ENCODE results near the gene NCOA6. TPM values are rescaled to one million over a fixed set of nuclear protein-coding genes. Genes with fewer than 3 reads are reported as not detected.
A peak's percentile ranks its signal among the peaks of the same experiment; 100 is the strongest.

NCOA6 gene
- total and polyA plus RNA-seq, 2 of the 4 experiments (the other 2 are of a cell fraction): 3.6 to 13.1 TPM

DNA sequence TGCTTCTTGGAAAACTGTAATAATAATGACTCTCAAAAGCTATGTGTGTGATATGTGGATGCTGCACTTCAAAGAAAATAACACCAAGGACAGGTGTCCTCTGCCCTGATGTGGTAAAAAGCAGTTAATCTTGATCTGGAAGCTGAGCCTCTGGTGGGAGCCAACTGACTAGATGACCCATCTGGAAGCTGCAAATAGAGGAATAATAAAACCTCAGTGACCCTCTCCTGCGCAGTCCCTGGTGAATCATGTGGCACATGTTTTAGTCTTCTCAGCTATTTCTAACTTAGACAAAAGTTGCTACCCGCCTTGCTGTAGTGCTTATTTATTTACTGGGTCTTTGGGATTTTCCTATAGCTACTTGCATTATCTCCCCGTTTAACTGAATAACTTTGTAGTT is 74.0 kb downstream of the NCOA6 start:
- Histone ChIP-seq H4K91ac (ENCODE audit: insufficient read depth, low read depth, low read length) (no peak overlapping the region), H3K56ac (ENCODE audit: extremely low read depth, insufficient read depth, low read length) (no peak overlapping the region), H3K27me3 (ENCODE audit: control insufficient read depth, insufficient read depth, low read length) (no peaks in the 10 kb centered on the region), H4K5ac (ENCODE audit: low read depth, low read length) (peak overlapping the region; percentile 5; the same call in 1 of the 2 replicates), H2AK9ac (replicated peaks; ENCODE audit: low read depth, low read length, poor library complexity) (no peak overlapping the region), H2AFZ (replicated peaks; ENCODE audit: low read length, poor library complexity) (no peak overlapping the region), H3K23ac (ENCODE audit: low read depth, low read length) (peak overlapping the region; percentile 52; the same call in 1 of the 2 replicates), H2AK5ac (ENCODE audit: low read depth, low read length) (no peak overlapping the region), H3K9ac (ENCODE audit: low read depth, low read length) (no peak overlapping the region), H3K9me1 (ENCODE audit: insufficient read depth, low read length) (peaks cover 9% of the 10 kb centered on the region), H3K4me1 (ENCODE audit: control insufficient read depth, insufficient read depth, low read length) (peaks cover 21% of the 10 kb centered on the region), H4K20me1 (ENCODE audit: insufficient read depth, low read length) (peaks cover 6% of the 10 kb centered on the region; the same call in 1 of the 2 replicates), H3K4me2 (ENCODE audit: low read depth, low read length) (no peak overlapping the region), H2BK5ac (ENCODE audit: low read depth, low read length, poor library complexity, severe bottlenecking) (peak overlapping the region; percentile 55), H3K36me3 (ENCODE audit: control insufficient read depth, insufficient read depth, low read length) (peaks cover 17% of the 10 kb centered on the region), H3K9me3 (ENCODE audit: control insufficient read depth, insufficient read depth, low read length) (no peaks in the 10 kb centered on the region), H3K18ac (ENCODE audit: low read depth, low read length) (peak overlapping the region; percentile 57; the same call in 1 of the 2 replicates), H3K4me3 (ENCODE audit: insufficient read depth, low read depth, low read length) (no peak overlapping the region), H4K8ac (ENCODE audit: low read depth in 2 of 2, low read length in 2 of 2) (no peak overlapping the region), H2BK20ac (ENCODE audit: low read depth, low read length) (0 out of 2 replicates have a peak overlapping the region, but pooled peaks have one; percentile 3), H3K4ac (ENCODE audit: low read depth, low read length) (0 out of 2 replicates have a peak overlapping the region, but pooled peaks have one; percentile 15), H2BK15ac (ENCODE audit: low read depth, low read length) (0 out of 3 replicates have a peak overlapping the region, but pooled peaks have one; percentile 4), H2BK120ac (ENCODE audit: low read depth, low read length) (peak overlapping the region; percentile 39; the same call in 1 of the 2 replicates), H3K27ac (ENCODE audit: insufficient read depth, low read length) (no peak overlapping the region; the same call in 1 of the 2 replicates), H3K14ac (replicated peaks; ENCODE audit: low read depth, low read length) (no peak overlapping the region), H3K79me1 (ENCODE audit: low read depth in 1 of 2, low read length in 2 of 2) (peaks cover 18 to 24% of the 10 kb centered on the region in 2 experiments; a peak in 3 of 4 replicates)
- no CpG with 5 or more reads among the region's 3 CpGs for WGBS, 2 experiments (ENCODE audit: extremely low coverage in 2 of 2, insufficient read length in 1 of 2)
- no TSS peak for BruUV-seq (replicated peaks)
- TF ChIP-seq MAZ (IDR thresholded peaks at IDR 0.05; ENCODE audit: borderline replicate concordance, low read depth, low read length): no peak
- TF ChIP-seq, protein P1, sequence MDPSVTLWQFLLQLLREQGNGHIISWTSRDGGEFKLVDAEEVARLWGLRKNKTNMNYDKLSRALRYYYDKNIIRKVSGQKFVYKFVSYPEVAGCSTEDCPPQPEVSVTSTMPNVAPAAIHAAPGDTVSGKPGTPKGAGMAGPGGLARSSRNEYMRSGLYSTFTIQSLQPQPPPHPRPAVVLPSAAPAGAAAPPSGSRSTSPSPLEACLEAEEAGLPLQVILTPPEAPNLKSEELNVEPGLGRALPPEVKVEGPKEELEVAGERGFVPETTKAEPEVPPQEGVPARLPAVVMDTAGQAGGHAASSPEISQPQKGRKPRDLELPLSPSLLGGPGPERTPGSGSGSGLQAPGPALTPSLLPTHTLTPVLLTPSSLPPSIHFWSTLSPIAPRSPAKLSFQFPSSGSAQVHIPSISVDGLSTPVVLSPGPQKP (IDR thresholded peaks at IDR 0.05; ENCODE audit: borderline replicate concordance, low read depth, low read length): no peak
- TF ChIP-seq, protein P2, sequence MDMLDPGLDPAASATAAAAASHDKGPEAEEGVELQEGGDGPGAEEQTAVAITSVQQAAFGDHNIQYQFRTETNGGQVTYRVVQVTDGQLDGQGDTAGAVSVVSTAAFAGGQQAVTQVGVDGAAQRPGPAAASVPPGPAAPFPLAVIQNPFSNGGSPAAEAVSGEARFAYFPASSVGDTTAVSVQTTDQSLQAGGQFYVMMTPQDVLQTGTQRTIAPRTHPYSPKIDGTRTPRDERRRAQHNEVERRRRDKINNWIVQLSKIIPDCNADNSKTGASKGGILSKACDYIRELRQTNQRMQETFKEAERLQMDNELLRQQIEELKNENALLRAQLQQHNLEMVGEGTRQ (IDR thresholded peaks at IDR 0.05; ENCODE audit: low read depth, low read length): no peak
- no peak for TF ChIP-seq RAD21 (IDR thresholded peaks at IDR 0.05; ENCODE audit: low read length)
- TF ChIP-seq FOS (IDR thresholded peaks at IDR 0.05; ENCODE audit: low read depth, low read length): no peak
- TF ChIP-seq, protein P3, sequence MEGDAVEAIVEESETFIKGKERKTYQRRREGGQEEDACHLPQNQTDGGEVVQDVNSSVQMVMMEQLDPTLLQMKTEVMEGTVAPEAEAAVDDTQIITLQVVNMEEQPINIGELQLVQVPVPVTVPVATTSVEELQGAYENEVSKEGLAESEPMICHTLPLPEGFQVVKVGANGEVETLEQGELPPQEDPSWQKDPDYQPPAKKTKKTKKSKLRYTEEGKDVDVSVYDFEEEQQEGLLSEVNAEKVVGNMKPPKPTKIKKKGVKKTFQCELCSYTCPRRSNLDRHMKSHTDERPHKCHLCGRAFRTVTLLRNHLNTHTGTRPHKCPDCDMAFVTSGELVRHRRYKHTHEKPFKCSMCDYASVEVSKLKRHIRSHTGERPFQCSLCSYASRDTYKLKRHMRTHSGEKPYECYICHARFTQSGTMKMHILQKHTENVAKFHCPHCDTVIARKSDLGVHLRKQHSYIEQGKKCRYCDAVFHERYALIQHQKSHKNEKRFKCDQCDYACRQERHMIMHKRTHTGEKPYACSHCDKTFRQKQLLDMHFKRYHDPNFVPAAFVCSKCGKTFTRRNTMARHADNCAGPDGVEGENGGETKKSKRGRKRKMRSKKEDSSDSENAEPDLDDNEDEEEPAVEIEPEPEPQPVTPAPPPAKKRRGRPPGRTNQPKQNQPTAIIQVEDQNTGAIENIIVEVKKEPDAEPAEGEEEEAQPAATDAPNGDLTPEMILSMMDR (conservative IDR thresholded peaks at IDR 0.05; ENCODE audit: low read depth, low read length): no peak
- no peak for TF ChIP-seq BHLHE40 (IDR thresholded peaks at IDR 0.05; ENCODE audit: low read depth, low read length)
- no peak for TF ChIP-seq MXI1 (IDR thresholded peaks at IDR 0.05; ENCODE audit: borderline replicate concordance, low read depth, low read length)
- POLR2A ChIA-PET (ENCODE audit: unreplicated experiment): no interaction called here
- intact Hi-C loops (cut with micrococcal nuclease): no loop called here
- in situ Hi-C loops (cut with MboI; ENCODE audit: low sequenced_read_pairs): no loop called here
- CTCF ChIA-PET: interaction anchor here (0.8 kb wide), 1 partner anchor 439 kb away, joined by 3 read pairs; no protein-coding TSS in a partner anchor
- ATAC-seq (ENCODE audit: low read depth) (no peak), DNase-seq (peak; percentile 17)
- dilution Hi-C loops (cut with HindIII; ENCODE audit: low sequenced_read_pairs, unreplicated experiment): no loop called here
